ENCODE measurements around the gene HIVEP3.

Gene HIVEP3

GRCh38 chr1:41614818-41615217 is 303.9 kb downstream of the HIVEP3 start:
- no peaks in the 10 kb centered on the region for H3K36me3 ChIP-seq (ENCODE audit: insufficient read depth, low read length)
- no peaks in the 10 kb centered on the region for H4K20me1 ChIP-seq (ENCODE audit: insufficient read depth, low read length, poor library complexity, severe bottlenecking)
- no peak overlapping the region for H2AFZ ChIP-seq (ENCODE audit: low read length)
- TF ChIP-seq CTCF (conservative IDR thresholded peaks at IDR 0.05; ENCODE audit: low read length) (no peak), EZH2phosphoT487 (IDR thresholded peaks at IDR 0.05; ENCODE audit: borderline replicate concordance) (no peak)
- no peaks in the 10 kb centered on the region for H3F3A ChIP-seq (ENCODE audit: low read depth)
- H3K9me3 ChIP-seq (ENCODE audit: insufficient read depth, low read depth, low read length) = no peaks in the 10 kb centered on the region
- no peaks in the 10 kb centered on the region for H3K27me3 ChIP-seq (ENCODE audit: insufficient read depth, low read length, poor library complexity, severe bottlenecking)
- H3K4me2 ChIP-seq (ENCODE audit: low read depth, low read length, poor library complexity, severe bottlenecking) = no peak overlapping the region
- no peak overlapping the region for H3K9ac ChIP-seq (ENCODE audit: low read depth, low read length, poor library complexity, severe bottlenecking)
- no peaks in the 10 kb centered on the region for H3K79me2 ChIP-seq (ENCODE audit: insufficient read depth, low read length)
- peaks cover 3% of the 10 kb centered on the region for H3K4me1 ChIP-seq (ENCODE audit: insufficient read depth, low read length, poor library complexity, severe bottlenecking)
- no peaks in the 10 kb centered on the region for H3K9me2 ChIP-seq (replicated peaks; ENCODE audit: low read depth, low read length)
- H3K4me3 ChIP-seq (ENCODE audit: low read length, poor library complexity, severe bottlenecking) = no peak overlapping the region

GRCh38 chr1:41613689-41614574 is 304.8 kb downstream of the HIVEP3 start:
- H3K9me3 ChIP-seq (ENCODE audit: insufficient read depth, low read depth, low read length) = no peaks in the 10 kb centered on the region
- H3K36me3 ChIP-seq (ENCODE audit: insufficient read depth, low read length) = no peaks in the 10 kb centered on the region
- H3K9ac ChIP-seq (ENCODE audit: low read depth, low read length, poor library complexity, severe bottlenecking) = no peak overlapping the region
- H4K20me1 ChIP-seq (ENCODE audit: insufficient read depth, low read length, poor library complexity, severe bottlenecking) = no peaks in the 10 kb centered on the region
- H3K4me2 ChIP-seq (ENCODE audit: low read depth, low read length, poor library complexity, severe bottlenecking) = no peak overlapping the region
- no peaks in the 10 kb centered on the region for H3K27me3 ChIP-seq (ENCODE audit: insufficient read depth, low read length, poor library complexity, severe bottlenecking)
- H2AFZ ChIP-seq (ENCODE audit: low read length) = no peak overlapping the region
- no peaks in the 10 kb centered on the region for H3K79me2 ChIP-seq (ENCODE audit: insufficient read depth, low read length)
- no peaks in the 10 kb centered on the region for H3F3A ChIP-seq (ENCODE audit: low read depth)
- H3K4me3 ChIP-seq (ENCODE audit: low read length, poor library complexity, severe bottlenecking) = no peak overlapping the region
- TF ChIP-seq CTCF (conservative IDR thresholded peaks at IDR 0.05; ENCODE audit: low read length) (no peak), EZH2phosphoT487 (IDR thresholded peaks at IDR 0.05; ENCODE audit: borderline replicate concordance) (no peak)
- no peaks in the 10 kb centered on the region for H3K9me2 ChIP-seq (replicated peaks; ENCODE audit: low read depth, low read length)
- H3K4me1 ChIP-seq (ENCODE audit: insufficient read depth, low read length, poor library complexity, severe bottlenecking) = peaks cover 3% of the 10 kb centered on the region

GRCh38 chr1:41612953-41613352 is 305.8 kb downstream of the HIVEP3 start:
- H3K9me2 ChIP-seq (replicated peaks; ENCODE audit: low read depth, low read length) = no peaks in the 10 kb centered on the region
- no peak overlapping the region for H3K9ac ChIP-seq (ENCODE audit: low read depth, low read length, poor library complexity, severe bottlenecking)
- H3K9me3 ChIP-seq (ENCODE audit: insufficient read depth, low read depth, low read length) = no peaks in the 10 kb centered on the region
- no peak overlapping the region for H2AFZ ChIP-seq (ENCODE audit: low read length)
- H3K79me2 ChIP-seq (ENCODE audit: insufficient read depth, low read length) = no peaks in the 10 kb centered on the region
- TF ChIP-seq EZH2phosphoT487 (IDR thresholded peaks at IDR 0.05; ENCODE audit: borderline replicate concordance) (no peak), CTCF (conservative IDR thresholded peaks at IDR 0.05; ENCODE audit: low read length) (no peak)
- no peaks in the 10 kb centered on the region for H3F3A ChIP-seq (ENCODE audit: low read depth)
- H4K20me1 ChIP-seq (ENCODE audit: insufficient read depth, low read length, poor library complexity, severe bottlenecking) = no peaks in the 10 kb centered on the region
- H3K36me3 ChIP-seq (ENCODE audit: insufficient read depth, low read length) = no peaks in the 10 kb centered on the region
- no peak overlapping the region for H3K4me3 ChIP-seq (ENCODE audit: low read length, poor library complexity, severe bottlenecking)
- H3K4me2 ChIP-seq (ENCODE audit: low read depth, low read length, poor library complexity, severe bottlenecking) = no peak overlapping the region
- no peaks in the 10 kb centered on the region for H3K27me3 ChIP-seq (ENCODE audit: insufficient read depth, low read length, poor library complexity, severe bottlenecking)
- peaks cover 3% of the 10 kb centered on the region for H3K4me1 ChIP-seq (ENCODE audit: insufficient read depth, low read length, poor library complexity, severe bottlenecking)

Data from Loucy (cell line).